ENCODE results near the gene HOXA5.

HOXA5 gene

DNA sequence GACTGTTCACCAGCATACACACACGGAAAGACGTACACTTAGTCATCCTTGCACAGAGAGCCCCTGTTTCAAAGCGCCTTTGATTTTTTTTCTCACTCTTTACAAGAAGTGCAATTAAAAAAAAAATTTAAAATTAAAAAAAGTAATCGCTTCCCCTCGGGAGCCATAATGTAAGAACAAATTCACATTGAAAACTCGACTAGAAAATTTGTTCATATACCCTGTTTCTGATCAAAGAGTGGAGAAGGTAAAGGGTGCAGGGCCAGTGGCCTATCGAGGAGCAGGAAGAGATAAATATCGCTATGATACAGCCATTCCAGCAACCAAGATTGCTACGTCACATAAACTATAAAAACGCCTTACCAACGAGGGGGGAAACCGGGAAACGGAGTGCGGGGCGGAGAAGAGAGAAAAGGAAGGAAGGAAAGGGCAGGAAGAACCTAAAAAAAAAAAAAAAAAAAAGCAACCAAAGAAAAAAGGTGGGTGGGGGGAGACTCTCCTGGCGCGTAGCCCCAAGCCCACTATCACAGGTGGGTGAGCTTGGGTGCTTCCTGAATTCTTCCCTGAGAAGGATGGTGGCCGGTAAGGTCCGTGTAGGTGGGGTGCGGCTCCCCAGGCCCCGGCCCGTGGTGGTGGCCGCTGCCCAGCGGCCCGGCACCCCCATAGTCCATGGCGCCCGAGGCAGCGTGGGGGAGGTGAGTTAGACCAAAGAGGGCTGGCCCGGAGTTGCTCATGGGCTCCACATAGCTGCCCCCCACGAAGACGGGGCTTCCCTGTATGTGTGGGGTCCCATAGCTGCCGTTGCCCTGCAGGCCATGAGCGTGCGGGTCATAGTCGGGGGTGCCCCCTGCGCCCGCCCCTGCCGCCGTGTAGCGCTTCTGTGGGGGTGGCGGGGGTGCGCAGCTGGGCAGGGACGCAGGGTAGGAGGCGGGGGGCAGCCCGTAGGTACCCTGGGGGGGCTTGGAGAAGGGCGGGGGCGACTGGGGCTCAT lies 35.8 kb downstream of the HOXA5 start:
- DNase-seq (ENCODE audit: low read depth in 2 of 2), result no peak

DNA sequence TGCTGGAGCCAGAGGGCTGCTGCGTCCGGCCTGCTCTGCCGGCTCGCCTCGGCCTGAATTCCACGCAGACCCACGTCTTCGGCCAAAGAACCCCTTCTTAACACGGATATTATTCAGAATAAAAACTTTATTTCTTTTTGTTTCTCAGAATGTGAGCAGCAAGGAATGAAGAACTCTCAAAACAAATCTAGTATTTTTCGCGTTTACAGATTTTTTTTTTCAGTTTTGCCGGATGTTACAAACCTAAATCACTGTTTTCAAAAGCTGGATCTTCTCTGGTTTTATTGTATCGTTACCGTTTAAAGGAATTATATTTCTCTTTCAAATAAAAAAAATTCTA lies 36.6 kb downstream of the HOXA5 start:
- no peak for DNase-seq (ENCODE audit: low read depth in 2 of 2)

DNA sequence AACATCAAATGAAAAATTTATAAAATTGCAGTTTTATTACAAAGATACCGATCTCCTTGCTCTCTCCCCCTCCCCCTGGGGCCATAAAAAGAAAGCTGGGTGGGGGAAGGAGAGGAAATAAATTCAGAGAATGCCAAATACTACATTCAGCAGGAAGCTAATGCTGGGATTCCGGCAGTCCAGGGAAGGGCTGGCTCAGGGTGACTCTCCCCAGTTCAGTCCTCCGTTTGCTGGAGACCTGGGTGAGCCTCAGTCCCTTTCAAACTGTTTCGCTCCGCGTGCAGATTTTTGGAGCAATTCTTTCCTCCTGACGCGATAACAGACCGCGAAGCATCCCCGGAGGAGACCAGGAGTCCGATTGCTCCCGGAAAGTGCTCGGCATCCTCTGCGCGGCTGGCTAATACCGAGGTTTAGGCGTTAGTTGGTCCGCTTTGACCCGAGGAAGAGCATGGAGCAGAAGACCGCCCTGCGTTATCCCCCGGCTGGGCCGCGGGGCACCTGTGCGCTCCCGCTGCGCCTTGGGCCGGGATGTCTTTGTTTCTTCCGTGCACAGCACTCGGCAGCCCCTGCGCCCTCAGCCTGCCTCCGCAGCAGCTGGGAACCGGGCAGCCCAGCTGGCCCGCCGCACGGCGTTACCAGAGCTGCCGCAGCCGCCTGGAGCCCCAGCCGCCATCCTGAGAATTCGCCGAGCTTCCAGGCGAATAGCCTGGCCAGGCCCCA lies 37.1 kb downstream of the HOXA5 start:
- no peak for DNase-seq (ENCODE audit: low read depth in 2 of 2)

DNA sequence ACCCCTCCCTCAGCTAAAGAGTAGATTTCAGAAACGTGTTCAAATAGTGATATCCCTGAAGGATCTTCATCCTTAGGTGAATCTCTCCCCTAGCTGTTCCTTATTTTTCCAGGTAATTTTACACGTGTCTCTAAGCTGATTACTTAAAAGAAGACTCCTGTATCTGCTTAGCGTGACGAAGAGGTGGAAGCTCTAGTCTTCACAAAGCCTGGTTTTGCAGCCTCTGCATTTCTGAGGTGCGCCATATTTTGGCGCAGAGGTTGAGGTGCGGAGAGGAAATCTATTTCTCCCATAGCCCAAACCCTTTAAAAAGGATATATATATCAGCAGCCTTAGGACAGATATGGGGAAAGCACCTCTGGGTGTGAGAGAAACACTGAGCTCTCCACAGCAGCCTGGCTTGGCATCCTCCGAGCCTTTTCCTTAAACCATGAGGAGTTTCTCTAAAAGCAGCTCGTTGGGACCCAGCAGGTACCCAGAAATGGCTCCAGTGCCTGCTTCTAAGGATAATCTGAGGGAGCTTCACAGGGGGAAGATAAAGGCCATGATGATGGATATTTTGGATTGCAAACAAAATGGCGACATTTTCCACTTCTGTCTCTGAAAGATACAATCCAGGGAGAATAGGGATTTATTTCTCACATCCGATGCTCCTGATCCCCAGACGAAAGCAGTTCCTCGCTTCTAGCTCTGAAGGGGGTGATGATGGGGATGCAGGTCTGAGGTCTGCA lies 38.0 kb downstream of the HOXA5 start:
- DNase-seq (ENCODE audit: low read depth in 2 of 2), result no peak

DNA sequence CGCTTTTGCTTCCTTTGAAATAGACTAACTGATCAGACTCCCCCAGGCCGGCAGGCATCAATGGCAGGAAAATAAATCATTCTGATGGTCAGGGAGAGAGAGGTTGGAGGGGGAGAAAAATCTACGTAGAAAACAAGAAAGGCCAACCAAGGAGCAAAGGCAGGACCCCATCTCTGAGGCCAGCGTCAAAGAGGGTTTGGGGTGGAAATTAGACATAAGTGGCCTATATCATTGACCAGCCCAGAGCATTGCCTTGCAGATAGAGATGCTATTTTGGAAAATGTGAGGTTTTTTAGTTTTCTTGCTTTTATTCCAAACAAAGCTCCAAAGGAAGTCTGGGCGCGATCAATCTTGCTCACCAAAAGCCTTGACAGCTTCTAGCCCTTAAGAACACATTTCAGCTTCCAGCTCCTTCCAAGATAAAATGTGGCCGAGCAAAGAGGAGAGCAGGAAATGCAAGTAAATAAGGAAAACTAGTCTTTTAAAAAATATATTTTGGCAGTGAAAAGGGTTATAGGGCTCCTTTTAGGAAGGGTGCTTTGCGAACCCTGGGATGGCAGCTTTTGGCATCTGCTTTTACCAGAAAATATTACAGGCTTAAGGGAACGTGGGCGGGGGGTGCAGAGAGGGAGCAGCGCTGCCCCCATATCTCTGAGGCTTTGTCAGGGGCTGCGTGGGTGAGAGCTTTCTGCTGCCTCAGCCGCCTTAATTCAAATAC lies 39.0 kb downstream of the HOXA5 start:
- no peak for DNase-seq (ENCODE audit: low read depth in 2 of 2)

DNA sequence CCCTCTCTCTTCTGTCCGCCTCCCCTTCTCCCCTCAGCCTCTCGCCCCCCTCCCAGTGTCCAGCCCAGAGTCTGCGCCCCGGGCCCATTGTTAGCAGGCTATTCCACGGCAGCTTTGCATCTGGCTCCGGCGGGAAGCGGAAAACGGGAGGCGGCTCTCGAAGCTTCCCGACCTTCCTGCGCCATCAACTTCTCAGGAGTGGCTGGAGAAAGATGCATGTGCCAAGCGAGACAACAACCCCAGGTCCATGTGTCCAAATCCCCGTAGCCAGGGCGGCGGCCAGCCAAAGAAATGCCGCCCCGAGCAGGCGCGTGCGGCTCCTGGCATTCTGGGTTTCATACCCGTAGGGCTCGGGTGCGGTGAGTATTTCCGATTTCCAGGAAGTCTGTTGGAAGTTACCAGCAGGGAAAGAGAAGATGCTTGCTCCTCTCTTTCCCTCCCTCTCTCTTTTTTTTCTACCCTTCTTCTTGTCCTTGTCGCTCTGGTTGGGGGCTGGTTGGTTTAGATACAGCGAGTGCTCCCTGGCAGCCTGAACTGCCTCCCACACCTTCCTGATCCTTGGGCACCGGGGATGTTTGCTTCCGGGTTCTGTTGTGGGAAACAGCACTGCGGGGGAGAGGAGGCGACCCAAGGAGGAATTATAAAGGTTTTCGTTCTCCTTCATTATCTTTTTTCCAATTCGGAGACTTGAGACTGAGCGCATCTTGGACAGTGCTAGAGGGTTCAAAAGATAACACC lies 39.8 kb downstream of the HOXA5 start:
- DNase-seq (ENCODE audit: low read depth in 2 of 2), result no peak

DNA sequence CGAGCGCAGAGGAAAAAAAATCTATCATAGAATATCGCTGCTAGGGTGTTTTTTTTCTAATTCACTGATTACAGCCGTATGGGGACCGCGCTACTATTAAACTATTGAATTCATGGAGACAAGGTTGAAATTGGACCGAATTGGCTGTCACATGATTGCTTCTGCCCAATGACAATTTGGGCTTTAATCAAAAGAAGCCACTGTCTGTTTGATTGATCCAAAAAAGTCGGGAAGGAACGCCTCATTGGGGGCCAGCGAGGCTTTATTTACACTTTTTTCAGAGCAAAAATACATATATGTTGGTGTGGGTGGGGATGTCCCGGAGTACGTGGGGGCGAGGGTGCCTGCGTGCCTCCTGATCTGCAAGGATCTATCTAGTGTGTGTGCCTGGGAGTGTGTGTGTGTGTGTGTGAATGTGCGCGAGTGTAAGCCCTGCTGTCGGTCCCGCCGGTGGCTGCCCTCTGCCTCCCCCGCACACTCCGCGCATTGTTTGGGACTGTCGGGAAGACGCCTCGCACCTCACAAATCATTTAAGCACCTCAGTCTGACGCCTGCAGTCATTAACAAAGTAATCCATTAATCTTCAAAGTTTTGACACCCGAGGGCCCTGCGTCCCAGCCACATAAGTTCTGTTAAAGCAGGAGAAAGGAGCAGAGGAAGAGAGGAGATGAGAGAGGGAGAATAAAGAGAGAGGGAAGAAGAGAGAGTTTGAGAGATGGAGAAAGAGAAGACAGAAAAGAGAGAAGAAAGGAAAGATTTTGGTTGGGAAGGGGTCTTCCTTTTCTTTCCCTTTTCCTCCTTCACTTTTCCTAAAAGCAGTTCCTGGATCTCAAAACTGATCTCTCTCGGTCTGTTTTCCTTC lies 40.7 kb downstream of the HOXA5 start, which contains the start of gene HOXA2:
TSS of gene HOXA2 (minus strand) at position 103 of the 862 bp plus-strand sequence. CDS start 183 bp downstream, outside the sequence.
- no peak for DNase-seq (ENCODE audit: low read depth in 2 of 2)

DNA sequence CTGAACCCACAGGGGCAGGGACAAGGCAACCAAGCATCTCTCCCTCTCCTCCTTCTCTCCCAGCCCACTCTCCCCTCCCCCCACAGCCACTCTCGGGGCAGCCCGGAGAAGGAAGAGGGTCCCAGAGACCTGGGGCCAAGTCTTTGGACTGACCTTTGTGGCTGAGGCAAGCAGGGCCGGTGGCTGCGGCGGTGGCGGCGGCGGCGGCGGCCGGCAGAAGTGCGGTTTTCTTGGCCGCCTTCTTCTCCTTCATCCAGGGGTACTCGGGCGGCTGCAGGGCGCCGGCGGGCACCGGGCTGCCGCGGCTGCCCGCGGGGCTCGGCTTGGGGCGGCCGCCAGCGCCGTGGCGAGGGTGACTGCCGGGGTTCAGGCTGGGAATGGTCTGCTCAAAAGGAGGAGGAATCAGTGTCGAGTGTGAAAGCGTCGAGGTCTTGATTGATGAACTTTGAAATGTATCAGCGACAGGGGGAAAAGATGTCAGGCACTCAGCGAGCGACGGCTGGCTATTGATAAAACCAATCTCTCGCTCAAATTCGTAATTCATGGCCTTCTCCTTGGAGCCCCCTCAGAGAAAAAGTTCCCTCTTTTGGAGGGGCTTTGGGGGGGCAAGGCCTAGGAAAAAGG lies 41.4 kb downstream of the HOXA5 start:
- DNase-seq (ENCODE audit: low read depth in 2 of 2), result no peak

DNA sequence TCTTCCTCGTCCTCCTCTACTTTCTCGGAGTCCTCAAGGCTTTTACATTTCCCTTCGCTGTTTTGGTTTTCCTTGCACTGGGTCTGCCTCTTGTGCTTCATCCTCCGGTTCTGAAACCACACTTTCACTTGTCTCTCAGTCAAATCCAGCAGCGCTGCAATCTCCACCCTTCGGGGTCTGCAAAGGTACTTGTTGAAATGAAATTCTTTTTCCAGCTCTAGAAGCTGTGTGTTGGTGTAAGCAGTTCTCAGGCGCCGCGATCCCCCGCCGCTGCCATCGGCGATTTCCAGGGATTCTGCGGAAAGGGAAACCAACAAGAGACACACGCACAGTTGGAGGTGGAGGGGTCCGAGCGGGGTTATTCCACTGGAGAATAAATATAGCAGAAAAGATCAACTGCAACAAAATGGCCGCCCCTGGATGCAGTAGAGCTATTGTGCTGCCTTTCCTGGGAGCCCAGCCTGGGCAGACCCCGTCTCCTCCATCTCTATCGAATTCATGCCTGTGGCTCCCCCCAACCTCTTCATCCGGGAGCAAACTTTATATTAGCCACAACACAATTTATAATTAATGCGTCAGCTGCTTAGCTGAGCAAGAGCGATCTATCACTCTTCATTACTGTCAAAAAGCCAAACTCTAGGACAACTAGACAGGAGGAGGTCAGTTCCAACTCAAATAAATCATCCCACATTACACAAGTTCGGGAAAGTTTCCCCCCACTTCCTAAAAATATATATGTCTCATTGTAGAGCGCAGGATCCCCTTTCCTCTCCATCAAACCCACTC lies 42.1 kb downstream of the HOXA5 start:
- no peak for DNase-seq (ENCODE audit: low read depth in 2 of 2)

DNA sequence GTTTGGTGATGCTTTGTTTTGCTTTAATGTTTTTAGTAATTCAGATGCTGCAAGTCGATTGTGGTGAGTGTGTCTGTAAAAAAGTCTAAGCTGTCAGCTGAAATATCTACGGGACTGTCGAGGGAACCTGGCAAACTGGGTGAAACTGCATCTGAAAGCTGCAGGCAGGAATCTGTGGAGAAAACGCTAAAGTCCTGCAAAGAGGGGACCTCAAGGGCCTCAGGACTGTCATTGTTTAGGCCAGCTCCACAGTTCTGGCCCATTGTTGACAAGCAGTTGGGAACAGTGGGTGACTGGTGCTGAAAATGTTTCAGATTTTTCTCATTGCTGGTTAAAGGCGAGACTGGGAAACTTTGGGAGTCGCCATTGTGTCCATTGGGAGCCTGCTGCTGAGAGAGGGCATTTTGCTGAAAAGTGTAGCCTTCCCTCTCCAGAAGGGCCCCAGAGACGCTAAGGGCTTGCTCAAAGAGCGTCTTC lies 42.7 kb downstream of the HOXA5 start:
- no peak for DNase-seq (ENCODE audit: low read depth in 2 of 2)

DNA sequence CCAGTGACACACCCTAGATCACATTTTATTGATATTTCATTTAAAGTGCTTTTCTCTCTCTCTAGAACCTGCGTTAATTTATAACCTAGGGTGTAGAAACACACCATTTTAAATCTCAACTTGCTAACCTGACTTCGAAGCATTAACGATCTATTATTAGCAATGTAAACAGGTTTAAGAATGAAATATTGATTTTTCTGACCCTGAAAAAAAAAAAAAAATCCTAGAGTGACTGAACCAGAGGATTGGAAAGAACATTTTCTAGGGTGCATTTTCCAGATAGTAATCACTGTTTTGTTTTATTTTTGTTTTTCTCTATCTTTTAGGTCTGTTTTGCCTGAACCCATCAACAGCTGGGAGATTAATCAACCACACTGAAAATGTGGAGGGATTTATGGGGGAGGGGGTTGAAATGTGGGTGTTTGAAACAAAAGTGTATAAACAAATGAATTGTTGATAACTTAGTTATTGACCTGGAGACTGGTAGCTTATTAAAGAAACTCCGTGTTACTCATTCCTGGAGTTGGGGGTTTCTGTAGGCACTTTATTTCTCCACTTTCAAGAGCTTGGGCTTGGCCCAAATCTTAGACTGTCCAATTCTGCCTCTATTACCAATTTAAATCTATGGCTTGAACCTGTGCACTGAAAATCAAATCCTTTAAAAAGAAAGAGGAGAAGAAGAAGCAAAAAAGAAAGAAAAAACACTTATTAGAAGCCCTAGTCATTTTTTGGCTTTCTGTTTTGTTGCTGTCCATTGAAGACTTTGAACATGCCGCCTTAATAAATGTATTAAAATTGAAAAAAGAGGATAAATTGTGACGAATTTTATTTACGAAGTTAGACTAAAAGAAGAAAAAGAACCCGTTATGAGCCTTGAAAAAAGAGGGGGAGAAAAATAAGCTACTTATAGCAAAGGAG lies 43.8 kb downstream of the HOXA5 start:
- no peak for DNase-seq (ENCODE audit: low read depth in 2 of 2)

DNA sequence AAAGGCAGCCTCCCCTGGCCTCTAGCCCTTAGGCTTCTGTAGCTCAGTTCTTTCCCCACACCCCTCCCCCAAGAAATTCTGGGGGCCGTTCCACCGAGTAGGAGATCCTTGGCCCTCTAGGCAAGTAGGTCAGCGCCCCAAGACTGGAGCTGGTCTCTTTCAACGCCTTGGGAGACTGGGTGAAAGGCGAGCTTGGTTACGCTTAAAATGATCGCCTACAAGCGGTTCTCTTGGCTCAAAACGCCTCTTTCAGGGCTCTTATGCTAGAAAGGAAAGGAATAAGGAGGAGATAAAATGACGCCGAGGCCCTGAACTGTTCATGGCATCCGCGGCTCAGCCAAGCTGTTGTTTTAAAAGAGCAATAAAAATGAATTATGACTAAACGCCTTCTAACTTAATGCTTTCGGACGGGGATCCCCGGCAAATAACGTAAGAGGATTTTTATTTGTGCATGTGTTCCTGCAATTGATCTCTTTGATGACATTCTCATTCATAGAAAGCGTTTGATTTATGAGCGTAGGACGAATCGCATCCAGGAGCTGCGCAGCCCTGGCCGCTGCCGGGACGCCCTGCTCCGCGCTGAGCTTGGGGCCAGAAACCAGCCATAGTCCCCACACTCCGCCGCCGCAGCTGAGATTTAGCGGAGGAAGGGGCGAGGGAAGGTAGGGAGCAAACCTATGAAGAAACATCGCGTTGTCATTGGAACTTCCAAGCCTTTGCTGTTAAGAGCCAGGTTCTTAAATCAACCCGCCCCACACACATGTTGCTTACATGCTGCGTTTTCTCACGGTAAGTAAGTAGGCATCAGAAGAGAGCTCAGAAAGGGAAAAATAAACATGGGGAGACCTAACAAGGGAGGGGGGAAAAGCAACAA lies 44.7 kb downstream of the HOXA5 start:
- no peak for DNase-seq (ENCODE audit: low read depth in 2 of 2)

DNA sequence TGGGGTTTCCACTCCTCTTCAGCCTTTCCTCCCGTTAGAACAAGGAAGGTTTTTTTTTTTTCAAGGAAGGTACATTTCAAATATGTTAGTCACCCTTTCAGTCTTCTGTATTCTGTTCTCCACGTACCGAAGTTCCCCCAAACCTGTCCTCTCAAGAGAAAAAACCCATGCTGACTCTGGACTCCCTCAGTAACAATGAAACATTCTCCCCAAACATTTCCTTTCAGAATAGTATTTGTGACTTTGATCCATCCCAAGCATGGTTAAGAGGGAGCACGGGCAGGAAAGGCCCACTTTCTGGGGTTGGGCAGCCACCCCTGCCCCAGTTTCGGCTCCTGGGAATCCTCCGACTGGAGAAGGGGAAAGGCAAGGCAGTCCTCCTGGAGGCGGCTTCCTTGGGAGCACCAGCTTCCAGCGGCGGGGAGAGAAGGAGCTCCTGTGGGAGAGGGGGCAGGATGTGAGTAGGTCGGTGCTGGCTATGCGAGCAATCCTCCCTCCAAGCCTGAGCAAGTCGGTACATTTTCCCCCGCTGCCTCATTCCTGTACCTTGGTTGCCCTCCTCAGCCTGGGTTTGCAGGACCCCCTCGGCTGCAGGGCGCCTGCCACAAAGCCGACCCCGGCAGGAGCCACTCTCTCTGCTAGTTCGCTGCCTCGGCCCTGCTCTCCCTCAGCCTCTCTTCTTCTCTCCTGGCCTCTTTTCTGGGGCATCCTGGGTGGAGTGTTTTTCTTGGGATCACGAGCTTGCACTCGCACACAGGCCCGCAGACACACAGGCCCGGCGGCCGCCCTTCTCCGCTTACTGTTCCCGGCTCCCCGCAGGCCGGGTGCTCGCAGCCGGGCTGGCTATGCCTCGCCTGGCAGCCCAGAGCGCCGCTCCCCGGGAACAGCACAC lies 45.5 kb downstream of the HOXA5 start:
- DNase-seq (ENCODE audit: low read depth in 2 of 2), result no peak

DNA sequence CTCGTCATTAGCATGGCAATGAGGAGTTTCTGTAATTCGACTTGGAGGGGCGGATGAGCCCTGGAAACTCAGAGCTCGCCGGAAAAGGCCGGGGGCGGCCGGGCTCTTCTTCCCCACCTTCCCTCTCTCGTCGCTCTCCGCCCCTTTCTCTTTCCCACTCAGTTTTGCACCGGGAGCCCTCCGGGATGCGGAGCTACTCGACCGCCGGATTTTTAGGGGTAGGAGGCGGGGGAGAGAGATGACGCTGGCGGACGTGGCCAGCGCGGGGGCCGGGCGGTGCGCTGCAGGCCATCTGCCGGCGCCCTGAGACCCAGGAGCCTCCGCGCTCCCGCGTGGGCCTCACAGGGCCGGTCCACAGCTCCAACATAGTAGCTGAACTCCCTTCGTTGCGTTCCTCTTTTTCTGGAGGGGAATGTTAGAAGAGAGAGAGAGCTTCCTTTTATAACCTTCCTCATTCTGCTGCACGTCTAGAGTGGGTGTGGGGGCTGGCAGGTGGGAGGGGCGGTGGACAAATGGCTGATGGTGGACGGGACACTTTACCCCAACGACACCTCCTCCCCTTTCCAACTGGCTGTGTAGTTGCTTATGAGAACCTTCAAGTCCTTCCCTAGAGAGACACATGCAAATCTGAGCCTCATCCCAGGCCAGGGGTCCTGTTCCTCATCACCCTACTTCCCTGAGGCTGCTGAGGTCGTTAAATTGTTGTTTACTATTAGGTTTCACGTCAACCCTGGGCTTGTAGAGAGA lies 46.5 kb downstream of the HOXA5 start:
- DNase-seq (ENCODE audit: low read depth in 2 of 2), result no peak
